Lung (tissue), 12 donors: ENCODE results near the gene NAPEPLD. TPM values are rescaled to one million over a fixed set of nuclear protein-coding genes. Genes with fewer than 3 reads are reported as not detected.

Source experiments
- ATAC-seq: fragments of 200-7000 bp; cut with Tn5 transposase; one replicate; pipeline ENCODE4 v1.9.1; 2020; ENCODE audit warnings: moderate number of reproducible peaks; ENCODE audit not compliant: insufficient read depth, low FRiP score
- DNase-seq, 3 donors: peaks; one replicate each; pipeline ENCODE4 v3.0.0-alpha.2; 2013 to 2017
- H3K27ac ChIP-seq, 2 donors: one replicate each; pipeline ENCODE4 v1.5.1; 2013; ENCODE audit warnings: mild to moderate bottlenecking in 2 of 2, moderate library complexity in 2 of 2, control low read depth in 1 of 2, inconsistent platforms in 1 of 2, low read depth in 1 of 2, low read length in 1 of 2
- H3K27me3 ChIP-seq, 3 donors: one replicate each; pipeline ENCODE4 v1.5.1; 2013; ENCODE audit warnings: low read length in 2 of 3; ENCODE audit not compliant: control insufficient read depth in 3 of 3, insufficient read depth in 3 of 3
- H3K36me3 ChIP-seq, 4 donors: one replicate each; pipeline ENCODE4 v1.5.1; 2013; ENCODE audit warnings: low read length in 4 of 4, mild to moderate bottlenecking in 1 of 4, moderate library complexity in 1 of 4; ENCODE audit not compliant: control insufficient read depth in 4 of 4, insufficient read depth in 4 of 4
- H3K4me1 ChIP-seq, 5 donors: one replicate each; pipeline ENCODE4 v1.5.1; 2013; ENCODE audit warnings: low read length in 5 of 5, mild to moderate bottlenecking in 2 of 5, moderate library complexity in 1 of 5; ENCODE audit not compliant: control insufficient read depth in 5 of 5, insufficient read depth in 5 of 5
- H3K4me3 ChIP-seq: one replicate; pipeline ENCODE4 v1.5.1; 2013; ENCODE audit warnings: mild to moderate bottlenecking, control low read depth, moderate library complexity
- H3K9ac ChIP-seq, 2 donors: one replicate each; pipeline ENCODE4 v1.5.1; 2013; ENCODE audit warnings: low read length in 2 of 2, control low read depth in 1 of 2; ENCODE audit not compliant: insufficient read depth in 1 of 2
- H3K9me3 ChIP-seq, 4 donors: one replicate each; pipeline ENCODE4 v1.5.1; 2013; ENCODE audit warnings: low read length in 3 of 4, mild to moderate bottlenecking in 1 of 4, moderate library complexity in 1 of 4; ENCODE audit not compliant: control insufficient read depth in 4 of 4, insufficient read depth in 3 of 4
- CTCF ChIP-seq: IDR thresholded peaks from 2 replicates; pipeline ENCODE4 v1.5.1; 2012; ENCODE audit warnings: mild to moderate bottlenecking; ENCODE audit errors: control extremely low read depth, extremely low read depth
- WGBS, 2 donors: extraction: QIAGEN DNeasy Blood & Tissue Kit; methylation state at CpG; one replicate each; pipeline ENCODE4 v1.1.7; 2013; 5-methylcytosine and 5-hydroxymethylcytosine counted together
- polyA plus RNA-seq, 2 donors: library from polyadenylated mRNA; stranded (reverse); fragments of 200-250 nt; gene quantifications; one replicate each; pipeline ENCODE4 v1.2.1, GENCODE V29; 2013
- total RNA-seq, 2 donors: library from RNA; depleted of rRNA in 1 of 2; stranded (reverse); fragments of >200 nt in 1 of 2; gene quantifications; one replicate each; pipeline ENCODE4 v1.2.1, GENCODE V29; 2014 to 2021
- donor health status: control.
- donor health status: control.
- donor health status: Bipolar disorder and iron deficiency.
- donor health status: healthy.
- donor health status: DM: yes; HTN: yes; CAD: no.

The NAPEPLD gene
- total and polyA plus RNA-seq, 4 donors = 2.9 to 37.0 (median 8.9) TPM

GRCh38 chr7:103130901-103131624 is 17.8 kb downstream of the NAPEPLD start:
- no peak for DNase-seq
- Histone ChIP-seq H3K4me3 (no peak overlapping the region), H3K4me1 (peaks cover 0 to 13% (median 1%) of the 10 kb centered on the region in 5 donors), H3K36me3 (peaks cover 8 to 15% (median 12%) of the 10 kb centered on the region in 4 donors), H3K27ac (no peak overlapping the region), H3K9me3 (no peaks in the 10 kb centered on the region), H3K27me3 (no peaks in the 10 kb centered on the region), H3K9ac (no peak overlapping the region)
- 83 to 93% methylated on average over 9 of the region's 9 CpGs for WGBS, 2 donors
- TF ChIP-seq CTCF = no peak
- no peak for ATAC-seq

DNA sequence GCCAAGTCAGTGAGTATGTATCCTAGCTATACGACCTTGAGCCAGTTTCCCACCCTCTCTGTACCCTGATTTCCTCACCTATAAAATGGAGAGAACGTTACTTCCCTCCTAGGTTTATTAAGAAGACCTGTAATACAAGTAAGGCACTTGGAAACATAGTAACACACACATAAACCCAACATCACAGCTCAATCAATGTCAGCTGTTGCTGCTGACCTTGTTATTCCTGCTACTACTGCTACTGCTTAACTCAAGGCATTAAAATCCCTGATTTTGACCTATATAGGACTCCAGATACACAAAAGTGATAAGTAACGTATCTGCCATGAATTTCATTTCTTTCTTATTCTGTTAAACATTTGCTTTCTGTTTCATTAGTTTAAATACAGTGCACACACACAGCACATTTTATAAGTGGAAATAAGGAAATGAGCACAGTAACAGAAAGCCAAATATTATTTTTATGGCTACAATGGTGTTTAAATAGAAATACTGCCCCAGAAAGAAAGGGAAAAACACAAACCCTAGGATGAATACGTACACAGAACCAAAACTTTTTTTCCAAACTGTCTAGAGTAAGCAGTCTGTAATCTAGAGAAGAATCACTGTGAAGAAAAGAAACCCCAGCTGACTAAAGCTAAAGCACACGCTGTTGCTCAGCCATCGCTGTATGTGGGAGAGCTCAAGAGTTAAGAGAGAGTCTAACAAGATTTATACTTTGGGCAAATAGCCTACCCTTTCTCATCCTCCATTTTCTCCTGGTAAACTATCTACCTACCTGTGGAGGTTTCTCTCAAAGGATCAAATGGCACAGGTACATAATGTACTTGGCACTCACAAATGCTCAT is 19.0 kb downstream of the NAPEPLD start:
- H3K4me3 ChIP-seq = no peak overlapping the region
- 60 to 73% methylated on average over 6 of the region's 6 CpGs for WGBS, 2 donors
- H3K4me1 ChIP-seq = peaks cover 0 to 5% (median 0%) of the 10 kb centered on the region in 5 donors
- DNase-seq = peak in 1 of 3 donors; percentile 13
- H3K27ac ChIP-seq = no peak overlapping the region
- ATAC-seq = no peak
- TF ChIP-seq CTCF = no peak
- H3K36me3 ChIP-seq = peaks cover 9 to 17% (median 13%) of the 10 kb centered on the region in 4 donors
- H3K9me3 ChIP-seq = no peaks in the 10 kb centered on the region
- no peak overlapping the region for H3K9ac ChIP-seq
- no peaks in the 10 kb centered on the region for H3K27me3 ChIP-seq

- Histone ChIP-seq H3K4me3 (no peak overlapping the region), H3K4me1 (no peaks in the 10 kb centered on the region), H3K9me3 (no peaks in the 10 kb centered on the region), H3K36me3 (peaks cover 13 to 30% (median 19%) of the 10 kb centered on the region in 4 donors), H3K27me3 (no peaks in the 10 kb centered on the region), H3K9ac (no peak overlapping the region), H3K27ac (no peak overlapping the region)
- DNase-seq (no peak), ATAC-seq (no peak)
- WGBS, 2 donors = 85% methylated on average over 2 of the region's 2 CpGs
- TF ChIP-seq CTCF = no peak
Observed at GRCh38 chr7:103127006-103127405, 21.9 kb downstream of the NAPEPLD start.
